Measurements from ENCODE around the gene STOX2.

DNA sequence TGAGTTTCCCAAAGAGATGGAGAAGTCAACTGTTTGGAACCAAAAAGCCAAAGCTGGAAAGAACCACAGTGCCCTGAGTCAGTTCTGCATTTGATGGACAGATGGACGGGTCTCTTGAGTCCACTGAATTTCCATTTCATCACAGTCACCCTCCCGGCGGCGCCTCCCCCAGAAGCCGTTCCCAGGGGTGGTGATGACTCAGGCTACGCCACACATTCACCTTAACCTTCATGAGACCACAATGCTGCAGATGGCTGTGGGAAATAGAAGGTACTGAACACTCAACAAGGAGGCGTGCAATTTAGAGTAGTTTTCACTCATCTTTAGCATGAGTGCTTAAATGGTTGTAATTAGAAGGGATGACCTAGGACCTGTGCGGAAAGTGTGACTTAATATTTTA lies 61.3 kb downstream of the STOX2 start:
- TF ChIP-seq, protein P1, sequence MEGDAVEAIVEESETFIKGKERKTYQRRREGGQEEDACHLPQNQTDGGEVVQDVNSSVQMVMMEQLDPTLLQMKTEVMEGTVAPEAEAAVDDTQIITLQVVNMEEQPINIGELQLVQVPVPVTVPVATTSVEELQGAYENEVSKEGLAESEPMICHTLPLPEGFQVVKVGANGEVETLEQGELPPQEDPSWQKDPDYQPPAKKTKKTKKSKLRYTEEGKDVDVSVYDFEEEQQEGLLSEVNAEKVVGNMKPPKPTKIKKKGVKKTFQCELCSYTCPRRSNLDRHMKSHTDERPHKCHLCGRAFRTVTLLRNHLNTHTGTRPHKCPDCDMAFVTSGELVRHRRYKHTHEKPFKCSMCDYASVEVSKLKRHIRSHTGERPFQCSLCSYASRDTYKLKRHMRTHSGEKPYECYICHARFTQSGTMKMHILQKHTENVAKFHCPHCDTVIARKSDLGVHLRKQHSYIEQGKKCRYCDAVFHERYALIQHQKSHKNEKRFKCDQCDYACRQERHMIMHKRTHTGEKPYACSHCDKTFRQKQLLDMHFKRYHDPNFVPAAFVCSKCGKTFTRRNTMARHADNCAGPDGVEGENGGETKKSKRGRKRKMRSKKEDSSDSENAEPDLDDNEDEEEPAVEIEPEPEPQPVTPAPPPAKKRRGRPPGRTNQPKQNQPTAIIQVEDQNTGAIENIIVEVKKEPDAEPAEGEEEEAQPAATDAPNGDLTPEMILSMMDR (IDR thresholded peaks at IDR 0.05; ENCODE audit: low read depth, low read length, poor library complexity, severe bottlenecking) = no peak
- TF ChIP-seq EZH2phosphoT487 (IDR thresholded peaks at IDR 0.05; ENCODE audit: borderline replicate concordance, low read length) = no peak

Measured in DOHH2 (cell line).